ENCODE measurements around the gene FREY1.
A peak's percentile ranks its signal among the peaks of the same experiment; 100 is the strongest.

Gene FREY1

DNA sequence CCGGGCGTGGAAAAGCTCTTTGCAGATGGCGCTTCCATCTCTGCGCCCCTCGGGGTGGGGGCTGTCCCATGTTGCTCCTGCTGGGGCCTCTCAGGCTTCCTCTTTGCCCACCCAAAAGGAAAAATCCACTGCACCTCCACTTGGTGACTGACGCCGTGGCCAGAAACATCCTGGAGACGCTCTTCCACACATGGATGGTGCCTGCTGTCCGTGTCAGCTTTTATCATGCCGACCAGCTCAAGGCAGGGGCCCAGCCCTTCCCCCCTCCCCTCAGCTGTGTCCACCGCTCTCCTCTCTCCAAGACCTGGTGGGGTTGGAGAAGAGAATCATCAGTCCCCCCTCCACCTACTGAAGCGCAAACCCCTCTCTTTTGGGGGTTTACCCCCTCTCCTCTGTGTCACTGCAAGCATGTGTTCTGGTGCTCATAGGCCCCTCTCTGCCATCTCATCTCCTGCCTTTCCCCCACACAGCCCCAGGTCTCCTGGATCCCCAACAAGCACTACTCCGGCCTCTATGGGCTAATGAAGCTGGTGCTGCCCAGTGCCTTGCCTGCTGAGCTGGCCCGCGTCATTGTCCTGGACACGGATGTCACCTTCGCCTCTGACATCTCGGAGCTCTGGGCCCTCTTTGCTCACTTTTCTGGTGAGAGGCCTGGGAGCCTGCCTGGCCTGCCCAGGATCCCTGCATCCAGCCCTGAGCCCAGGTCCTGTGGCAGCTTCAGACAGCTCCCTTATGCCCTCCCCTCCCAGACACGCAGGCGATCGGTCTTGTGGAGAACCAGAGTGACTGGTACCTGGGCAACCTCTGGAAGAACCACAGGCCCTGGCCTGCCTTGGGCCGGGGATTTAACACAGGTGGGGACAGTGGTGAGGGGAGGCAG is 17.2 kb upstream of the FREY1 start:
- DNase-seq, result no peak
- TF ChIP-seq GATA1 (IDR thresholded peaks at IDR 0.05; ENCODE audit: low read depth, low read length), result no peak

DNA sequence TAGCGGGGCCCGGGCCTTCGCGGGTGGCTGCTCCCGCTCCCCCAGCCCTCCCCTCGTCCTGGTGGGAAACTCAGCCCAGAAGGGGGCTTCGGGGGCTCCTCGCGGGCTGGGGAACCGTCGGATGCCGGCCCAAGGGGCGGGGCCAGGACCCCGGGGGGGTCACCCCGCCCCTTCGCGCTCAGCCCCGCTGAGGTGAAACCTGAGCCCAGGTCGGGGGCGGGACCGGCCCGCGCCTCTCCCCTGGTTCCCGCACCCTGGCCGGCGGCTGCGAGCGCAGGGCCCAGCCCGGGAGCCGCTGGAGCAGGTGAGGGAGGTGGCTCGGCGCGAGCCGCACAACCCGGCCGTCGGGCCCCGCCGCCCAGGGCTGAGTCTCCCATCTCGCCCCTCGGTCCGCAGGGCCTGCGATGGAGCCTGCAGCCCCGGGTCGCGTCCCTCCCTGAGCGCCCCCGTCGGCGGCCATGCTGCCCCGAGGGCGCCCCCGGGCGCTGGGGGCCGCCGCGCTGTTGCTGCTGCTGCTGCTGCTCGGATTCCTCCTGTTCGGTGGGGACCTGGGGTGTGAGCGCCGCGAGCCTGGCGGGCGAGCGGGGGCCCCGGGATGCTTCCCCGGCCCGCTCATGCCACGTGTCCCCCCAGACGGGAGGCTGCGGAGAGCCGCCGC is 15.5 kb upstream of the FREY1 start, which contains the start of gene LARGE2:
Gene LARGE2 (plus strand): TSS at position 232 of the 658 bp plus-strand sequence. CDS start 227 bp downstream, at position 459.
- no peak for DNase-seq
- no peak for TF ChIP-seq POLR2A (IDR thresholded peaks at IDR 0.05; ENCODE audit: low read length)
- no peak for TF ChIP-seq GATA1 (IDR thresholded peaks at IDR 0.05; ENCODE audit: low read depth, low read length)

DNA sequence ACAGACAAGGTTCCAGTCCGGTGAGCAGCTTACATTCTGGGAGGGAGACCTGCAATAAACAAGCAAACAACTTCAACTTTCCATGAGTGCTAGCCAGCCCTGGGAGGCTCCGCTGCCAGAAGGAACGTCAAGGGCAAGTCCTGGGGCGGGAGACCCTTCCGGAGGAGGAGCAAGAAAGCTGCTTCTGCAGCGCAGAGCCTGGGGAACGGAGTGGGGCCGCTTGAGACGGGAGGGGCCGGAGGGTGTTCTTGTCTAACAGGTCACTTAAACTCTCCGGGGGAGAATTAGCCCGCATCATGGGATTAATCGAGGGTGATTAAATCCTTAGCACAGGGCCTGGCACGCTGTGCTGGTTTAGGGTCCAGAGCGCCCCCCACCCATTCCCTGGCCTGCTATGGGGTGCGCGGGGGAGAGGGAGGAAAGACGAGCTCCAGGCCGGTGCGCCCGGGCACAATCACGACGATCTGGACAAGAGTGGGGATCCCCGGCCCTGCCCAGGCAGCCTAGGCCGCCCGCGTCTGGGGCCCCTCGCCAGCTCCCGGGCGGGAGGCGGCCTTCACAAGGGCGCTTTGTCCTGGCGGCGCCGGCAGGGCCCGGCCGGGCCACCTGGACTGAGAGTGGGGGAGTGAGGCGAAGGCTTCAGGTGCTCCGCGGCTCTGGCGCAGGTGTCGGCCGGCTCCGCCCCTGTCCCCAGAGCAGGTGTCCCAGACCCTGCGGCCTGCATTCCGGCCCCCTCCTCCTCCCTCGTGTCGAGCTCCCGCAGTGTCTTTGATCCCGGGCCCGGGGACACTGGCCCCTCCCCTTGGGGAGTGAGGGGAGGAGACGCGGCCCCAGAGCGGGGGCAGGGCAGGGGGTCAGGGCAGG is 14.7 kb upstream of the FREY1 start:
- no peak for DNase-seq
- no peak for TF ChIP-seq GATA1 (IDR thresholded peaks at IDR 0.05; ENCODE audit: low read depth, low read length)
- no peak for TF ChIP-seq POLR2A (IDR thresholded peaks at IDR 0.05; ENCODE audit: low read length)

- no peak for DNase-seq
- no peak for TF ChIP-seq POLR2A (IDR thresholded peaks at IDR 0.05; ENCODE audit: low read length)
- no peak for TF ChIP-seq GATA1 (IDR thresholded peaks at IDR 0.05; ENCODE audit: low read depth, low read length)
Observed at GRCh38 chr11:45920531-45921477, 13.7 kb upstream of the FREY1 start.

DNA sequence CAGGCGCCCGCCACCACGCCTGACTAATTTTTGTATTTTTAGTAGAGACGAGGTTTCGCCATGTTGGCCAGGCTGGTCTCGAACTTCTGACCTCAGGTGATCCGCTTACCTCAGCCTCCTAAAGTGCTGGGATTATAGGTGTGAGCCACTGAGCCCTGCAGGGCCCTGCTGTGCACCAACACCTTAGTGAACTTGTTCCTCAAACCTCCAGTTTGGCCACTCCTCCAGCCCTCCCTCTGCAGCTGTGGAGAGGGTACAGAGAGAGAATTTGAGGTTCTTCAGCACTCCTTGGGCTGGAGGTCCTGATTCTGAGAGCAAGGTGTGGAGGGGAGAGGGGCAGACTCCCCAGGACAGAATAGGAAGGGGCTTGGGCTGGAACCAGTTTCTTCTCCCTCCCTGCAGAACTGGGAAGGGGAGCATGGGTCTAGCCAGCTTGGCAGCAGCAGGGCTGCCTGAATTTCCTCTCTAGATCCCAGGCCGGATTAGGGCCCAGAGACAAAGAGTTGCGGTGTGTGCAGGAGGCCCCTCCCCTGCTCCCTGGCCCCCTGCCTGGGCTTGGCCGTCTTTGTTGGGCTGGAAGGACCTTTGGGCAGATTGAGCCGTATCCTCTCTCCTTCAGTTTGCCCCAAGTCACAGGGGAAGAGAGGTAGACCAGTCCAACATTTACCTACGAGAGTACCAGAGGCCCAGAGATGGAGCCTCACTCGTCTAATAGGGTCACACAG is 12.9 kb upstream of the FREY1 start:
- DNase-seq, result no peak
- TF ChIP-seq POLR2A (IDR thresholded peaks at IDR 0.05; ENCODE audit: low read length), result no peak
- TF ChIP-seq GATA1 (IDR thresholded peaks at IDR 0.05; ENCODE audit: low read depth, low read length), result no peak

GRCh38 chr11:45918962-45919675 is 12.0 kb upstream of the FREY1 start:
- TF ChIP-seq POLR2A (IDR thresholded peaks at IDR 0.05; ENCODE audit: low read length) (no peak), GATA1 (IDR thresholded peaks at IDR 0.05; ENCODE audit: low read depth, low read length) (no peak)
- no peak for DNase-seq

DNA sequence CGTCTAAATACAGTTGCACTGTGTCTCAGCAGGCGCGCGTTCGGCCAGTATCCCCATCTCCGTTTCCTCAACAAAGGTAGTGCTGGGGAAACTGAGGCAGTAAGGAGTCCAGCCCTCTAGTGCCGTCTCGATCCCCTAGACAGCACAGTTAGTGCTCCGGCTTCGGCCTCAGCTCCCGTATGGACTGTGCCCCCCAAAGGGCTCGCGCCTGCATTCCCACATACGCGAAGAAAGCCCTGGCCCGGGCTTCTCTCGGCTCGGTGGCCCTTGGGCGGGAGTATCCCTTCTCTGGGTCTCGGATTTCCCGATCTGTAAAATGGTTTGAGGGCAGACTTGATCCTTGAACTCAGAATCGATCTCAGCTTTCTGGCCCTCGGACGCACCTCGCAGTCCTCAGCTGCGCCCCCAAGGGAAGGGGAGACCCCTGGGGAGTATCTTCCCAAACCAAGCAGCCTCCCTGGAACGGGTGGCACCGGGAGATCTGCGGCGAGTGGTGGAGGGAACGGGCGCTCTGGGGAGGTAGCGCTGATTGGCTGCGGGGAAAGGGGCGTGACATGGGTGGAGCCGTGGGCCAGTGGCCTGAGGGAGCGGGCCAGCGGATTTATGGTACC is 11.4 kb upstream of the FREY1 start:
- DNase-seq, result peak; percentile 68 to 73
- TF ChIP-seq GATA1 (IDR thresholded peaks at IDR 0.05; ENCODE audit: low read depth, low read length), result no peak
- no peak for TF ChIP-seq POLR2A (IDR thresholded peaks at IDR 0.05; ENCODE audit: low read length)

GRCh38 chr11:45917623-45918330 is 10.7 kb upstream of the FREY1 start, which contains the start of gene PEX16:
TSS of gene PEX16 (minus strand) at chr11:45917877. CDS start at chr11:45917811, 66 bp downstream.
- TF ChIP-seq POLR2A (IDR thresholded peaks at IDR 0.05; ENCODE audit: low read length) (peak; percentile 84), GATA1 (IDR thresholded peaks at IDR 0.05; ENCODE audit: low read depth, low read length) (no peak)
- peak; percentile 98 for DNase-seq

DNA sequence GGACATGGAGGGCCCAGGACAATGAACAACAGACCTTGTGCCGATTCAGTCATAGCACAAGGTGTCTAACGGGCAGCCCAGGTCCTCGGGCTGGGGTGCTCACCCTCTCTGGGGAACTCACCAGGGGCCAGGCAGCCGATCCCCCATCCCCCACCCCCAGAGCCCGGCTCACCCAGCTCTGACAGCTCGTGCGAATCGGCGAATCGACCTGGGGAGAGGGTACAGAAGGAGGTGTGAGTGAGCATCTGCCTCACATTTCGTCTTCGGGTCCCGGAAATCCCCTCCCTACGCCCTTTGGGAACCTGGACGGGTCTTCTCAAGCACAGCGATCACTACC is 10.2 kb upstream of the FREY1 start:
- TF ChIP-seq POLR2A (IDR thresholded peaks at IDR 0.05; ENCODE audit: low read length) (no peak), GATA1 (IDR thresholded peaks at IDR 0.05; ENCODE audit: low read depth, low read length) (no peak)
- DNase-seq, result peak in 1 of 2 experiments; percentile 52

GRCh38 chr11:45915446-45915845 is 8.4 kb upstream of the FREY1 start:
- TF ChIP-seq GATA1 (IDR thresholded peaks at IDR 0.05; ENCODE audit: low read depth, low read length) (no peak), POLR2A (IDR thresholded peaks at IDR 0.05; ENCODE audit: low read length) (no peak)
- no peak for DNase-seq

All from erythroblast (primary cell).